ENCODE results near the gene MZB1.

MZB1 gene

DNA sequence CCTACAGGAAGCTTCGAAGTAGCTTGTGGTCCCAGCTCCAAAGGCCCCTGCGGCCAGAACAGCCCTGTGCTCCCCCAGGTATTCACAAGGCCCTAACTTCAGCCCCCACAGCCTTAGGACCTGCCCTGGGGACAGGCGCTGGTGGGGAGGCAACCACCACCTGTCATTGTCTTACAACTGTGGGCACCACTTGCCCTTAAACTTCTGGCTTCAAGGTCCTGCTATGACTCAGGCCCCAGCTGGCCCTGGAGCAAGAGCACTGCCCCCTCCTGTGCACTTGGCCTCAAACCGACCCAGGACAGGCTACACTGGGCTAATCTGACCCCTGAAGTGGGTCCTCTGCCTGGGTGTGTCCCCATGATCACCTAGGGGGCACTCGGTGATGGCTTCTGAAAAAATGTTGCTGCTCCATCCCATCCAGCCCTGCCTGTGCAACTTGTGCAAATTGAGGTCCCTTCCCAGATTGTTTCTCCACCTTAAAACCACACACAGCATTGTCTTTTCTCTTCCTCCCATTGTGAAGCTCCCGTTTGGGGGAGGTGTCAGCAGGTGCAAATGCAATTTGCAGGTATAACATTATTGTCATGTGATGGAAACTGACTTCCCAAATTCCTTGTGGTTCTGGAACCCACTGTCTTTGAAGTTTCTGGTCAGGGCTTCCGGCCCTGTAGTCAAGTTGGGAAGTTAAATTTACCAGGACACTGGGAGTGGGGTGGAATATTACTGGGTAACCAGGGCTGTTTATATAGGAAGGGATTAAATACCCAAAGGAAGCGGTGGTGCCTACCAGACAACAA is 6.3 kb upstream of the MZB1 start:
- H3K36me3 ChIP-seq (ENCODE audit: control insufficient read depth, low read depth, low read length) = no peaks in the 10 kb centered on the region
- H3K27me3 ChIP-seq (ENCODE audit: control insufficient read depth, insufficient read depth, low read length) = peaks cover 41% of the 10 kb centered on the region
- peaks cover 3% of the 10 kb centered on the region for H3K4me1 ChIP-seq (ENCODE audit: control insufficient read depth, low read depth, low read length)
- H3K9ac ChIP-seq (ENCODE audit: low read length) = no peak overlapping the region
- no peaks in the 10 kb centered on the region for H3K9me3 ChIP-seq (ENCODE audit: control insufficient read depth, low read depth, low read length)
- no peak overlapping the region for H3K27ac ChIP-seq (ENCODE audit: low read length)
- H3K4me3 ChIP-seq (ENCODE audit: low read length) = no peak overlapping the region

DNA sequence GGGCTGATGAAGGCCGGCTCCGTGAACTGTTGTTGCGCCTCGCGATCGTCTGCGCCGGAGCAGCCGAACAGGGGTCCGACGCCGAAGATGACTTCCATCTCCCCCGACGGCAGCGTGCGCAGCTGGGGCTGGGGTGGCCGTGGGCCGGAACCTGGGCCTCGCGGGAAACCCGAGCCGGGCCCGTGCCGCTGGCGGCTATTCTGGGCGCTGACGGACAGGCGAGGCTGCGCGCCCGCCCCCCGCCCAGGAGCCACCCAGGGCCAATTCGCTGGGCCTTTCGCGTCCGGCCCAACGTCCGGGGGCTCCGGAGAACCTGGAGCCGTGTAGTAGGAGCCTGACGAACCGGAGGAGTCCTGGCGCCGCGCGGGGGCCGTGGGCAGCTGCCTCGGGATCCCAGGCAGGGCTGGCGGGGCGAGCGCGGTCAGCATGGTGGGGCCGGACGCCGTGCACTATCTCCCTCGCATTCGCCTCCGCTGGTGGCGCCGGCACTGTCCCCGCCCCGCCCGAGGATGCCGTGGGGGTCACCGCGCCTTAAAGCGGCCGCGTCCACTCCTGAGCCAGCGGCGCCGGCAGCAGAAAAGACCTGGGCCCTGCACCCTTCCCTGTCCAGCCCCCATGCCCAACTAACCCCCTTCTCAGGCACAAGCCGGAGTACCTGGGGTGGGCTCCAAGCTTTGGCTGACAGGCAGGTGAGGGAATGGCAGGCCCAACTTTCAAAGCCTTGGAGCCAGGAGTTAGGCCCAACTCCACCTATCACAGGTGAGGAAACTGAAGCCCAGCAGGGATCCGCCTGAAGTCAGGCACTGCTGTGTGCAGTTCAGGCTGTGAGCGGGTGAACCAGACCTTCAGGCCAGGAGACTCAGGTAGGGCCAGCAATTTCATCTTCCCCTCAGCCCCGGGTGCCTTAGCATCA is 5.2 kb upstream of the MZB1 start, which contains the start of gene PROB1:
PROB1 (minus strand) TSS at position 451 of the 913 bp plus-strand sequence; CDS start at position 428, 23 bp downstream.
- no peaks in the 10 kb centered on the region for H3K36me3 ChIP-seq (ENCODE audit: control insufficient read depth, low read depth, low read length)
- H3K9ac ChIP-seq (ENCODE audit: low read length) = no peak within 1 kb of the TSS
- H3K27ac ChIP-seq (ENCODE audit: low read length) = no peak within 1 kb of the TSS
- no peaks in the 10 kb centered on the region for H3K9me3 ChIP-seq (ENCODE audit: control insufficient read depth, low read depth, low read length)
- peaks cover 41% of the 10 kb centered on the region for H3K27me3 ChIP-seq (ENCODE audit: control insufficient read depth, insufficient read depth, low read length)
- peak within 1 kb of the TSS; percentile 55 for H3K4me3 ChIP-seq (ENCODE audit: low read length)
- H3K4me1 ChIP-seq (ENCODE audit: control insufficient read depth, low read depth, low read length) = peaks cover 3% of the 10 kb centered on the region

DNA sequence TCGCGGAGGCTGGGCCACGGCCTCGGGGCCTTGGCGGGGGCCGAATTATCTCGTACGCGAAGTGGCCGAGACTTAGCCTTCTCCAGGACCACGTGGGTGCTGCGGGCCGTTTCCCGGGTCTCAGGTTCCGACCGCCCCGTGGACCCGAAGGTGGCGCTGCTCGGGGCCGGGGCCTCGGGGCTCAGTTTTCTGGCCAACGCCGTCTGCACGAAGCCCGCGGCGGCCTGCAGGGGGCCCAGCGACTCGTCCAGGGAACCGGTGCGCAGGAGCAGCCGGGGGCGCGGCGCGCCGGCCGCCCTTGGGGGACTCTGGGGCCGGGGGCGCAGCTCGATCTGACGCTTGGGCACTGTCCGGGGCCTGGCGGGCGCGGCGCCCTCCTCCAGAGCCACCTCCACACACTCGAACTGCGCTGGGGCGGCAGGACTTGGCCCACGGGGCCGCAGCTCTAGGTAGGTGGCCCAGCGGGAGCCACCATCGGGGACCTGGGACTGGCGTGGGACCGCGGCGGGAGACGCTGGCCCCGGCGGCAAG is 4.5 kb upstream of the MZB1 start:
- Histone ChIP-seq H3K27me3 (ENCODE audit: control insufficient read depth, insufficient read depth, low read length) (peaks cover 41% of the 10 kb centered on the region), H3K9ac (ENCODE audit: low read length) (no peak overlapping the region), H3K4me1 (ENCODE audit: control insufficient read depth, low read depth, low read length) (peaks cover 3% of the 10 kb centered on the region), H3K9me3 (ENCODE audit: control insufficient read depth, low read depth, low read length) (no peaks in the 10 kb centered on the region), H3K27ac (ENCODE audit: low read length) (no peak overlapping the region), H3K36me3 (ENCODE audit: control insufficient read depth, low read depth, low read length) (no peaks in the 10 kb centered on the region), H3K4me3 (ENCODE audit: low read length) (peak overlapping the region; percentile 55)

DNA sequence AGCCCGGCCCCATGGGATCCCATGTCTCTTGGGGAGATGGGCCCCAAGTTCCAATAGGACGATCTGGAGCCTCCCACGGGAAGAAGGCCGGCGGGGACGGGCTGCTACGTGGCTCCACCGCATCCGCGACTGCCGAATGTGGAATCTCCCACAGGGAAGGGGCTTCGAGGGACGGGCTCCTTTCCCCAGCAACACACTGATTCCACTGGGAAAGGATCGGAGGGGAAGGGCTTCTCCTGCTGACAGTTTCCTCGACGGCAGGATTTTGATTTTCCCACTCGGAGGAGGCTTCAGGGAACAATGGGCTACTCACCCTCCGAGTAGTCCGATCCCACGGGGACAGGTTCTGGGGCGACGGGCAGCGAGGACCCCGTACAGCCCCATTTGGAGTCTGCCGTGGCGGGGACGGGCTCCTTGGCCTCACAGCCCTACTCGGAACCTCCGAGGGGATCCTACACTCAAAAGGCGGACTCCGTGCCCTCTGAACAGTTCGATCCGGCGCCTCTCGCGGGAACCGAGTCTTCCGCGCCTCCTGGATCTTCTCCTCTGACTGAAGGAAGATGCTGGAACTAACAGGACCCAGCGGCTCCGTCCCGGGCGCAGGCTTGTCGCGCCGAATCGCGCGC is 3.9 kb upstream of the MZB1 start:
- Histone ChIP-seq H3K4me3 (ENCODE audit: low read length) (peak overlapping the region; percentile 55), H3K36me3 (ENCODE audit: control insufficient read depth, low read depth, low read length) (no peaks in the 10 kb centered on the region), H3K27me3 (ENCODE audit: control insufficient read depth, insufficient read depth, low read length) (peaks cover 41% of the 10 kb centered on the region), H3K27ac (ENCODE audit: low read length) (no peak overlapping the region), H3K9ac (ENCODE audit: low read length) (no peak overlapping the region), H3K4me1 (ENCODE audit: control insufficient read depth, low read depth, low read length) (peaks cover 3% of the 10 kb centered on the region), H3K9me3 (ENCODE audit: control insufficient read depth, low read depth, low read length) (no peaks in the 10 kb centered on the region)

DNA sequence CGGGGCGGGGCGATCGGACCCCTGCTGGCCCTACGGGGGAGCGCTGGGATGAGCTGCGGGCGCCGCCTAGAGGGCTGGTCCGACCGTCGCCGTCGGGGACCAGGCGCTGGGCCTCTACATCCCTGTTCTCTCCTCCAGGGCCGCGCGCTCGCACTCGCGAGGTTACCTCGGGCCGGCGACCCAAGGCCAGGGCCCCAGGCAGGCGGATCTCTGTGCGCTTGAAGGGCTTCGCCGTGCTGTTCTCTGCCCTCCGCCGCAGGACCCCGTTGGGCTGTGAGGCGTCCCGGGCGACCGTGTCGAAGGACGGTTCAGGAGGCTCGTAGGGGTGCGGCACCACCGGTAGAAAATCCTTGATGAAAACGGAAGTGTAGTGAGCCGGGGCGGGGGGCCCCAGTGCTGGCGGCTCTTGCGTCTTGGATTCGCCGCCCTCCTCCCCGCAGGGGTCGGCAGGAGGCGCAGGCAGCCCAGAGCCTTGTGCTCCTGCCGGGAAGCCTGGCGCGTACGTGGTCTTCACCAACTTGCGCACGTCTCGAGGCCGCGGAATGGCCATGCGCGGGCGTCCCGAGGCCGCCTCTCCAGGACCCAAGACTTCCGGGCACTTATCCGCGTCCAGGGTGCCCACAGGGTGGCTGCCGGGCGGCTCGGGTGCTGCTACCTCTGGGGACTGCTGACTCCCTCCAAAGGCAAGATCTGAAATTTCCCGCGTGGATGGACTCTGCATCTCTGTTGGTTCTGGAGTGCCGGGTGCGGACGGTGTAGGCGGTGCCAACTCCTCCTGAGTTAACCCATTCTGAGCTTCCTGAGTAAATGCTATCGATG is 3.2 kb upstream of the MZB1 start:
- H3K36me3 ChIP-seq (ENCODE audit: control insufficient read depth, low read depth, low read length) = no peaks in the 10 kb centered on the region
- H3K9ac ChIP-seq (ENCODE audit: low read length) = no peak overlapping the region
- H3K9me3 ChIP-seq (ENCODE audit: control insufficient read depth, low read depth, low read length) = no peaks in the 10 kb centered on the region
- H3K4me1 ChIP-seq (ENCODE audit: control insufficient read depth, low read depth, low read length) = peaks cover 9% of the 10 kb centered on the region
- H3K27me3 ChIP-seq (ENCODE audit: control insufficient read depth, insufficient read depth, low read length) = peaks cover 41% of the 10 kb centered on the region
- H3K27ac ChIP-seq (ENCODE audit: low read length) = no peak overlapping the region
- H3K4me3 ChIP-seq (ENCODE audit: low read length) = peak overlapping the region; percentile 55

DNA sequence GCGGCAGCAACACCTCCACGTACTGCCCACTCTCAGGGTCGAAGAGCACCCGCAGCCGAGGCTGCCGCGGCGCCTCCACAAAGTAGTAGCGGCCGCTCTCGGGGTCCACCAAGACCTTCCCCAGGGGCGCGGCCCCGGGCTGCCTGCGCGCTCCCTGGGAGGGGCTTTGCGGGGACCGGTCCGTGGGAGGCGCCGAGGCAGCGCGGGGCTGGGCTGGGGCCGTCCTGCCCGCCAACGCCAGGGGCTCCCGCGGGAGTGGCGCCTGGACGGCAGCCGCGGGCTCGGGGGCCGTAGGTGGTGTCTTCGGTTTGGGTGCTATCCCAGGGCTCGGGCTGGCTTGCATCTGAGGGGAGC is 2.6 kb upstream of the MZB1 start:
- Histone ChIP-seq H3K36me3 (ENCODE audit: control insufficient read depth, low read depth, low read length) (no peaks in the 10 kb centered on the region), H3K9ac (ENCODE audit: low read length) (no peak overlapping the region), H3K9me3 (ENCODE audit: control insufficient read depth, low read depth, low read length) (no peaks in the 10 kb centered on the region), H3K27ac (ENCODE audit: low read length) (no peak overlapping the region), H3K4me3 (ENCODE audit: low read length) (peak overlapping the region; percentile 55), H3K27me3 (ENCODE audit: control insufficient read depth, insufficient read depth, low read length) (peaks cover 41% of the 10 kb centered on the region), H3K4me1 (ENCODE audit: control insufficient read depth, low read depth, low read length) (peaks cover 12% of the 10 kb centered on the region)

DNA sequence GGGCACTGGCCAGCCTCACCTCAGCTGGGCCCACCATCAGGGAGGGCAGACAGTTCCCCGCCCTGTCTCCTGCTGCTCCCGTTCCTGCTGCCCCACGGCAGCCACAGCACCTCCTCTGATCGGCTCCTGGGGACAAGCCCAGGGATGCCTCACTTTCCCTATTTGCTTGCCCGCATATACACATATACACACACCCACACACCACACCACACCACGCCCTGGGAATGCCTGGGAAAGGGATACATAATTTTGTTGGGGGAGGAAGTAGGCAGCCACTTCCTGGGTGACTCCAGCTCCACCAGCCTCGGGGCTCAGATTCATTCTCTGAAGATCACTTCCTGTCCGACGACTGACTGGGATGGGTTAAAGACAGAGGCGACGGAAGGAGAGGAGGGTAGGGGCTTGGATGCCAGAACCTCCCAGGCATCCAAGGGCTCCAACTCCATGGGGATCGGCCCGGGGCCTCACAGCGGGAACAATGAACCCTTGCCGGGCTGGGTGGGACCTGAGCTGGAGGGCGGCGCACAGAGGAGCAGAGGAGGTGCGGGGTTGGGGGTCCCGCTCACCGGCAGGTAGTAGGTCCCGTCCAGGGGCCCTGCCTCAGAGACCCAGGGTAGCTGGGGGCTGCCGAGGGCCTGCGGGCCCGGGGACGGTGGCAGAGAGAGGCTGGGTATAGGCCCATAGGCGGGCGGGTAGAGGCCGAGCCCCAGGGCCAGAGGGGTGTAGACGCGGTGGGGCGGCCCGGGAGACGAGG is 2.0 kb upstream of the MZB1 start:
- Histone ChIP-seq H3K4me1 (ENCODE audit: control insufficient read depth, low read depth, low read length) (peaks cover 12% of the 10 kb centered on the region), H3K4me3 (ENCODE audit: low read length) (peak overlapping the region; percentile 55), H3K36me3 (ENCODE audit: control insufficient read depth, low read depth, low read length) (no peaks in the 10 kb centered on the region), H3K9ac (ENCODE audit: low read length) (no peak overlapping the region), H3K9me3 (ENCODE audit: control insufficient read depth, low read depth, low read length) (no peaks in the 10 kb centered on the region), H3K27ac (ENCODE audit: low read length) (no peak overlapping the region), H3K27me3 (ENCODE audit: control insufficient read depth, insufficient read depth, low read length) (peaks cover 41% of the 10 kb centered on the region)

DNA sequence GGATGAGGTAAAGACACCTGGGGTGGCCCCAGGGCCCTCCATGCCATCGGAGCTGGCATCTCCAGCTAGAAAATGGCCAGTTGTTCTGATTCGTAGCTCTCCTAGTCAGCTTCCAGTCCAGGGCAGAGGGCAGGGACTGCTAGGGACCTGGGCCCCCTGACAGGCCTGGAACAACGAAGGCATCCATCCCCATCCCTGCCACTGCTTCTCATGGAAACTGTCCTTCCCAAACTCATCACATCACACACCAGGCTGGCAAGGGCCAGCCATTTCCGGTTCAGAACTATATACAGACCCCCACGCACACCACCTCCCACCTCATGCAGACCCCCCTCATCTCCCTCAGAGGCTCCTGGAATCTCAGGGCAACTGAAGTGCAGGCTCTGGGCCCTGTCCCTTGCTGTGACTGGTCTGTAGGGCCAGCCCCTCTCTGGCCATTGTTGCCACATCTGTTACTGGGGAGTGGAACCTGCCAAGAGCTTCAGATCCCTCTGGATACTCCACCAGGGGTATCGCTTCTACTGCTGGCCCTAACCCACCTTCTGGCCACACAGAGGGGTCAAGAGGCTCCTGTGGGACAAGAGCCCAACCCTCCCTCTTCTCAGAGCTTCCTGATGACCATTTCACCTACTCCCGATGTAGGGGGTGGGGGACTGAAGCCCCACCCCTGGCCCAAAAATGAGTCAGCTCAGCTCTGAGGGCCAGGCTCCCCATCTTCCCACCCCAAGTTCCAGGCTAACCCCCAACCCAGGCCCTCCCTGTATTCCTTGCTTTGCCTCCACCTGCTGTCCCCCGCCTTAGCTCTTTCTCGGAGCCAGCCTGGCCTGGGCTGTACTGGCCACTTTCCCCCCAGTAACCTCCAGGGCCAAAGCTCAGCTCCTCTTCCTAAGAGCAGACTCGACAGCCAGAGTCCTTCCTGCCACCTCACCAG is 1.2 kb upstream of the MZB1 start:
- Histone ChIP-seq H3K4me1 (ENCODE audit: control insufficient read depth, low read depth, low read length) (peaks cover 8% of the 10 kb centered on the region), H3K27ac (ENCODE audit: low read length) (no peak overlapping the region), H3K4me3 (ENCODE audit: low read length) (no peak overlapping the region), H3K9ac (ENCODE audit: low read length) (no peak overlapping the region), H3K9me3 (ENCODE audit: control insufficient read depth, low read depth, low read length) (no peaks in the 10 kb centered on the region), H3K27me3 (ENCODE audit: control insufficient read depth, insufficient read depth, low read length) (peaks cover 41% of the 10 kb centered on the region), H3K36me3 (ENCODE audit: control insufficient read depth, low read depth, low read length) (no peaks in the 10 kb centered on the region)

DNA sequence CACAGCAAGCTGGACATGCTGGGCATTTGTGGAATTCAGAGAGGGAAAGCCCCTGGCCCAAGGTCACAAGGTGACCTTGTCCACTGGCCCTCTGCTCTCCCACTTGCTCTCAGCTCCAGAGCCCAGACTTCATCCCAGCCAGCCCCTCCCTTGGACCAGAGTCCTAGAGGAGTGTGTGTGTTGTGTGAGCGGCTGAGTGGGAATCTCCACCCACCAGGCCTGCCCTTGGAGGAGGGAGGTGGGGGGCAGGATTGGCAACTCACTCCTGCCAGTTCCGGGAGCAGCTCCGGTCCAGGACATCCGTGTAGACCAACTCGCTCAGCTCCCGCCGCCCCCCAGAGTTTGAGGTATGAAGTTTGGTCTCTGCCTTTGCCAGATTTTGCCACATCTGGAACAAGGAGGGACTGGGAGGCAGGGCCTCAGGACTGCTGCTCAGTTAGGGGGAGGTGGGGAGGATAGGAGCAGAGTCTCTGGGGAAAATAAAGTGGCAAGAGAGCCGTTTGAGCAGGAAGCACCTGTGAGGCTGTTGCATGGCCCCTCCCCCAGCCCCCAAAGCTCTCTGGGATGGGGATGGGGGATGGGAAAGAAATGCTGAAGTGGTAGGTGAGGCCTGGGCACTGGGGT is 1.4 kb downstream of the MZB1 start:
- Histone ChIP-seq H3K27ac (ENCODE audit: low read length) (no peak overlapping the region), H3K36me3 (ENCODE audit: control insufficient read depth, low read depth, low read length) (no peaks in the 10 kb centered on the region), H3K27me3 (ENCODE audit: control insufficient read depth, insufficient read depth, low read length) (peaks cover 15% of the 10 kb centered on the region), H3K4me3 (ENCODE audit: low read length) (peak overlapping the region; percentile 6), H3K4me1 (ENCODE audit: control insufficient read depth, low read depth, low read length) (peaks cover 8% of the 10 kb centered on the region), H3K9me3 (ENCODE audit: control insufficient read depth, low read depth, low read length) (no peaks in the 10 kb centered on the region), H3K9ac (ENCODE audit: low read length) (no peak overlapping the region)
